ENCODE measurements around the gene SLC6A14. TPM values are rescaled to one million over a fixed set of nuclear protein-coding genes. Genes with fewer than 3 reads are reported as not detected.

The SLC6A14 gene, protein sequence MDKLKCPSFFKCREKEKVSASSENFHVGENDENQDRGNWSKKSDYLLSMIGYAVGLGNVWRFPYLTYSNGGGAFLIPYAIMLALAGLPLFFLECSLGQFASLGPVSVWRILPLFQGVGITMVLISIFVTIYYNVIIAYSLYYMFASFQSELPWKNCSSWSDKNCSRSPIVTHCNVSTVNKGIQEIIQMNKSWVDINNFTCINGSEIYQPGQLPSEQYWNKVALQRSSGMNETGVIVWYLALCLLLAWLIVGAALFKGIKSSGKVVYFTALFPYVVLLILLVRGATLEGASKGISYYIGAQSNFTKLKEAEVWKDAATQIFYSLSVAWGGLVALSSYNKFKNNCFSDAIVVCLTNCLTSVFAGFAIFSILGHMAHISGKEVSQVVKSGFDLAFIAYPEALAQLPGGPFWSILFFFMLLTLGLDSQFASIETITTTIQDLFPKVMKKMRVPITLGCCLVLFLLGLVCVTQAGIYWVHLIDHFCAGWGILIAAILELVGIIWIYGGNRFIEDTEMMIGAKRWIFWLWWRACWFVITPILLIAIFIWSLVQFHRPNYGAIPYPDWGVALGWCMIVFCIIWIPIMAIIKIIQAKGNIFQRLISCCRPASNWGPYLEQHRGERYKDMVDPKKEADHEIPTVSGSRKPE
- total RNA-seq = not detected in 2 replicates

DNA sequence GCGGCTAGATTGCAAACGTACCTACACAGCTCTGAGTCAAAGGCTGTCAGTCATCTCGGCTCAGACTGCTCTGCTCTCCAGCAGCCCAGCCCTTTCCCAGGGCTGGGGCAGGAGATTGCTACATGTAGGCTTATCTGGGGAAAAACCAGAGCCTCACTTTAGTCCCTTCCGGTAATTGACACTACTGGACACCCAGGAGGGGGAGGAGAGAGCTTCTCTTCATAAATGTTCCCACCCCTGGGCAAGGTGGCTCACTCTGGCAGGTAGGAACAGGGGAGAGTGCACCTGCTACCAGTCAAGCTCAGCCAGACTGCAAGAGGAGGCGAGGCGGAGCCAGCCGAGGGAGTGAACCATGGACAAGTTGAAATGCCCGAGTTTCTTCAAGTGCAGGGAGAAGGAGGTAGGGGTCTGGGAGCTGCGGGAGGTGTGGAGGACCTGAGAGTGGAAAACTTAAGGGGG is at the start of gene SLC6A14:
Gene SLC6A14, plus strand, starts transcription at position 249 of the 459 bp plus-strand sequence. Its CDS starts 104 bp downstream, at position 353.

DNA sequence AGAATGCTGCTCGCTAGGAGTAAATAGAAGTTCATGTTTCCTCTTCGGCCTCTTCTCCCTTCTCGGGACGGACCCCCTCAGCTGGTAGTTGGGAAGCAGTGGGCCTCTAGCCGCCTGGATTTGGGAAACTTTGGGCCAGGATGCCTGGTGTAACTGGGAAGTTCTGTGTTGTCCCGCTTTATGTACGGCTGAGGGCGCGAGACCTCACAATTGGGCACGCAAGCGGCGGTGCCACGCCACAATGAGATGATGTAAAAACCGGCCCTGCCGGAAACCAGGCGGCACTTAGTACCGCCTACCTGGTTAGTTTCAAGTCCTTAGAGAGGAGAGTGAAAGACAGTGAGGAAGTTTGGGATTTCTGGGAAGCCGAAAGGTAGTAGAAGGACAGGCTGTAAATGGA is 26.4 kb downstream of the SLC6A14 start, which contains the start of gene CT83:
Gene CT83, minus strand, starts transcription at position 155 of the 400 bp plus-strand sequence. Its CDS starts 120 bp downstream, at position 35.

Other genes with a start within 250 kb of the SLC6A14 start
- gene CT83, start 26.4 kb downstream of the SLC6A14 start, total RNA-seq = not detected in 2 replicates